HepG2 (cell line): Measurements from ENCODE around the gene RIPK1. TPM values are rescaled to one million over a fixed set of nuclear protein-coding genes. Genes with fewer than 3 reads are reported as not detected.

Experiments used
- CENPT ChIP-seq: sonication (generic); formaldehyde crosslinking; IDR thresholded peaks from 2 replicates; pipeline ENCODE4 v1.8.0; 2022; ENCODE audit warnings: low read depth, mild to moderate bottlenecking, moderate library complexity, missing genetic modification reagents
- FOXA1 ChIP-seq, 2 experiments: fragments of 450-650 bp in 1 of 2; sonication (generic) in 1 of 2; formaldehyde crosslinking in 1 of 2; IDR thresholded peaks; 2 replicates each; pipeline versions ENCODE4 v1.4.0 to v1.6.1; 2016 to 2020; ENCODE audit warnings: missing genetic modification reagents in 1 of 2
- FOXK2 ChIP-seq: fragments of 450-650 bp; IDR thresholded peaks from 2 replicates; pipeline ENCODE4 v1.6.1; 2016
- HDAC1 ChIP-seq: sonication (generic); formaldehyde crosslinking; IDR thresholded peaks from 2 replicates; pipeline ENCODE4 v1.5.1; 2020; ENCODE audit warnings: mild to moderate bottlenecking, missing genetic modification reagents
- NCOA1 ChIP-seq: sonication (generic); formaldehyde crosslinking; IDR thresholded peaks from 2 replicates; pipeline ENCODE4 v1.9.0; 2021; ENCODE audit warnings: missing genetic modification reagents
- NFYC ChIP-seq: IDR thresholded peaks from 2 replicates; pipeline ENCODE4 v1.6.1; 2016; ENCODE audit warnings: missing genetic modification reagents, missing compliant biosample characterization
- PTBP1 ChIP-seq: fragments of 200-400 bp; formaldehyde crosslinking; IDR thresholded peaks from 2 replicates; pipeline ENCODE4 v1.6.1; 2018; ENCODE audit warnings: low read length, low read depth; ENCODE audit not compliant: poor library complexity, severe bottlenecking
- RFX1 ChIP-seq: fragments of 450-650 bp; IDR thresholded peaks from 2 replicates; pipeline ENCODE4 v1.6.1; 2017
- RNF219 ChIP-seq: sonication (generic); formaldehyde crosslinking; IDR thresholded peaks from 2 replicates; pipeline ENCODE4 v1.5.0; 2020; ENCODE audit warnings: mild to moderate bottlenecking, missing genetic modification reagents
- SIX4 ChIP-seq: sonication (generic); formaldehyde crosslinking; IDR thresholded peaks from 2 replicates; pipeline ENCODE4 v1.4.0; 2020; ENCODE audit warnings: missing genetic modification reagents
- SRF ChIP-seq: IDR thresholded peaks from 2 replicates; pipeline ENCODE4 v1.6.1; 2011; ENCODE audit warnings: mild to moderate bottlenecking, low read depth, low read length, moderate library complexity
- SUZ12 ChIP-seq: fragments of 150-350 bp; IDR thresholded peaks from 2 replicates; pipeline ENCODE4 v1.6.1; 2014; ENCODE audit warnings: low read depth, low read length
- TOPORS ChIP-seq: sonication (generic); formaldehyde crosslinking; IDR thresholded peaks from 2 replicates; pipeline ENCODE4 v1.8.0; 2023; ENCODE audit warnings: mild to moderate bottlenecking, missing genetic modification reagents
- YY1 ChIP-seq: IDR thresholded peaks from 2 replicates; pipeline ENCODE4 v1.6.1; 2011; ENCODE audit warnings: low read length, low read depth, moderate library complexity, mild to moderate bottlenecking; ENCODE audit not compliant: insufficient read depth, insufficient replicate concordance
- ZBTB46 ChIP-seq: sonication (generic); formaldehyde crosslinking; IDR thresholded peaks from 2 replicates; pipeline ENCODE4 v1.4.0; 2020; ENCODE audit warnings: mild to moderate bottlenecking, missing genetic modification reagents, borderline replicate concordance
- ZFYVE20 ChIP-seq: sonication (generic); formaldehyde crosslinking; IDR thresholded peaks from 2 replicates; pipeline ENCODE4 v1.8.0; 2023; ENCODE audit warnings: low read depth, mild to moderate bottlenecking, moderate library complexity, missing genetic modification reagents, borderline replicate concordance
- ZNF292 ChIP-seq: sonication (generic); formaldehyde crosslinking; IDR thresholded peaks from 2 replicates; pipeline ENCODE4 v1.8.1; 2022; ENCODE audit warnings: mild to moderate bottlenecking, low read depth, missing genetic modification reagents, borderline replicate concordance
- ZNF44 ChIP-seq: sonication (generic); formaldehyde crosslinking; IDR thresholded peaks from 2 replicates; pipeline ENCODE4 v1.5.1; 2020; ENCODE audit warnings: mild to moderate bottlenecking, missing genetic modification reagents
- ZNF503 ChIP-seq: sonication (generic); formaldehyde crosslinking; IDR thresholded peaks from 2 replicates; pipeline ENCODE4 v1.4.0; 2020; ENCODE audit warnings: missing genetic modification reagents
- ZNF619 ChIP-seq: sonication (generic); formaldehyde crosslinking; IDR thresholded peaks from 2 replicates; pipeline ENCODE4 v1.4.0; 2020; ENCODE audit warnings: mild to moderate bottlenecking, missing genetic modification reagents
- ZNF629 ChIP-seq: sonication (generic); formaldehyde crosslinking; conservative IDR thresholded peaks from 2 replicates; pipeline ENCODE4 v1.5.0; 2020; ENCODE audit warnings: missing genetic modification reagents
- ZNF766 ChIP-seq: sonication (generic); formaldehyde crosslinking; IDR thresholded peaks from 2 replicates; pipeline ENCODE4 v1.5.0; 2020; ENCODE audit warnings: missing genetic modification reagents, borderline replicate concordance
- ZNF784 ChIP-seq: sonication (generic); formaldehyde crosslinking; IDR thresholded peaks from 2 replicates; pipeline ENCODE4 v1.5.1; 2020; ENCODE audit warnings: missing genetic modification reagents, mild to moderate bottlenecking, borderline replicate concordance
- polyA plus RNA-seq, 8 experiments: library from polyadenylated mRNA; depleted of rRNA in 3 of 8; stranded (reverse) in 7 of 8; unstranded in 1 of 8; fragments of >200 nt; fragmentation: Illumina TruSeq in 4 of 8; extraction: Trizol in 4 of 8; gene quantifications; 2 replicates each; pipeline versions ENCODE4 v1.2.1 to v1.2.3, GENCODE V29; 2011 to 2016; ENCODE audit warnings: low read depth in 4 of 8, missing spikeins in 1 of 8, mixed read lengths in 1 of 8; ENCODE audit not compliant: insufficient read depth in 1 of 8
- total RNA-seq, 5 experiments: library from RNA; depleted of rRNA; stranded (reverse); fragments of >200 nt; fragmentation: Illumina TruSeq; extraction: Trizol; gene quantifications; 2 replicates each; pipeline ENCODE4 v1.2.3, GENCODE V29; 2016; ENCODE audit warnings: low read depth in 1 of 5

The RIPK1 gene
- total and polyA plus RNA-seq, 2 of the 13 experiments (the other 11 are each of a cell fraction or from before 2014, with no cell fraction given) = 9.0 to 10.3 TPM

GRCh38 chr6:3063733-3064700, 4.3 kb upstream of the RIPK1 start (continued):
- TF ChIP-seq YY1 (peak; percentile 49), SUZ12 (no peak), RFX1 (no peak), RNF219 (CRISPR knock-in tag) (no peak), ZNF44 (CRISPR knock-in tag) (no peak), ZNF784 (CRISPR knock-in tag) (0 out of 2 replicates have a peak, but pooled peaks have one; percentile 55), FOXK2 (no peak), PTBP1 (no peak), NFYC (CRISPR knock-in tag) (no peak), ZNF619 (no peak; the same call in 1 of the 2 replicates), ZBTB46 (CRISPR knock-in tag) (0 out of 2 replicates have a peak, but pooled peaks have one; percentile 59), ZFYVE20 (CRISPR knock-in tag) (0 out of 2 replicates have a peak, but pooled peaks have one; percentile 32), ZNF292 (CRISPR knock-in tag) (peak; percentile 58; the same call in 1 of the 2 replicates), FOXA1 (IDR thresholded peaks at IDR 0.05) (no peak), FOXA1 (CRISPR knock-in tag; IDR thresholded peaks at IDR 0.05) (no peak), CENPT (CRISPR knock-in tag) (no peak), NCOA1 (peak; percentile 54; the same call in 1 of the 2 replicates), HDAC1 (peak; percentile 90), SRF (no peak), ZNF766 (peak; percentile 66; the same call in 1 of the 2 replicates), ZNF503 (peak; percentile 68; the same call in 1 of the 2 replicates), SIX4 (CRISPR knock-in tag) (peak; percentile 33; the same call in 1 of the 2 replicates), TOPORS (CRISPR knock-in tag) (peak; percentile 63; the same call in 1 of the 2 replicates), ZNF629 (CRISPR knock-in tag) (no peak)
